ENCODE measurements around the gene TESMIN.

TESMIN gene

GRCh38 chr11:68680541-68681231 is 70.6 kb downstream of the TESMIN start:
- no peak for DNase-seq

- no peak for DNase-seq
Observed at GRCh38 chr11:68678031-68678441, 73.3 kb downstream of the TESMIN start.

- peak in 1 of 3 experiments; percentile 55 for DNase-seq
Observed at GRCh38 chr11:68677432-68677831, 73.9 kb downstream of the TESMIN start.

- DNase-seq: no peak
Observed at GRCh38 chr11:68674461-68674860, 76.9 kb downstream of the TESMIN start.

GRCh38 chr11:68673991-68674390 is 77.3 kb downstream of the TESMIN start:
- DNase-seq: peak in 1 of 3 experiments; percentile 11

GRCh38 chr11:68673306-68673945 is 77.9 kb downstream of the TESMIN start:
- DNase-seq: no peak

- DNase-seq: no peak
Observed at GRCh38 chr11:68670208-68670992, 80.9 kb downstream of the TESMIN start.

GRCh38 chr11:68669301-68670090 is 81.8 kb downstream of the TESMIN start:
- DNase-seq: no peak

GRCh38 chr11:68667511-68668500 is 83.5 kb downstream of the TESMIN start:
- DNase-seq: no peak

GRCh38 chr11:68666849-68667248 is 84.5 kb downstream of the TESMIN start:
- no peak for DNase-seq

- DNase-seq: no peak
Observed at GRCh38 chr11:68665436-68665835, 85.9 kb downstream of the TESMIN start.

- no peak for DNase-seq
Observed at GRCh38 chr11:68664906-68665305, 86.4 kb downstream of the TESMIN start.

GRCh38 chr11:68664141-68664540 is 87.2 kb downstream of the TESMIN start:
- DNase-seq: no peak

- no peak for DNase-seq
Observed at GRCh38 chr11:68663482-68664010, 87.8 kb downstream of the TESMIN start.

- DNase-seq: no peak
Observed at GRCh38 chr11:68661697-68662603, 89.4 kb downstream of the TESMIN start.

- DNase-seq: no peak
Observed at GRCh38 chr11:68661014-68661413, 90.3 kb downstream of the TESMIN start.

GRCh38 chr11:68660066-68660810 is 91.1 kb downstream of the TESMIN start:
- DNase-seq: no peak

- DNase-seq: peak; percentile 60 to 97 (median 84)
Observed at GRCh38 chr11:68659158-68659921, 92.0 kb downstream of the TESMIN start.

GRCh38 chr11:68658661-68659060 is 92.7 kb downstream of the TESMIN start:
- no peak for DNase-seq
